HG03196 (cell line): Measurements from ENCODE around the gene TKTL1.
"Not testable (repeated sequence)": the region's sequence is repeated elsewhere in the genome, so short reads cannot be mapped to it uniquely, and the experiment has no call there.

Source experiments
- ATAC-seq: cut with Tn5 transposase; IDR thresholded peaks from one replicate; pipeline ENCODE4 v1.9.1; 2021; ENCODE audit not compliant: unreplicated experiment

TKTL1 gene, protein sequence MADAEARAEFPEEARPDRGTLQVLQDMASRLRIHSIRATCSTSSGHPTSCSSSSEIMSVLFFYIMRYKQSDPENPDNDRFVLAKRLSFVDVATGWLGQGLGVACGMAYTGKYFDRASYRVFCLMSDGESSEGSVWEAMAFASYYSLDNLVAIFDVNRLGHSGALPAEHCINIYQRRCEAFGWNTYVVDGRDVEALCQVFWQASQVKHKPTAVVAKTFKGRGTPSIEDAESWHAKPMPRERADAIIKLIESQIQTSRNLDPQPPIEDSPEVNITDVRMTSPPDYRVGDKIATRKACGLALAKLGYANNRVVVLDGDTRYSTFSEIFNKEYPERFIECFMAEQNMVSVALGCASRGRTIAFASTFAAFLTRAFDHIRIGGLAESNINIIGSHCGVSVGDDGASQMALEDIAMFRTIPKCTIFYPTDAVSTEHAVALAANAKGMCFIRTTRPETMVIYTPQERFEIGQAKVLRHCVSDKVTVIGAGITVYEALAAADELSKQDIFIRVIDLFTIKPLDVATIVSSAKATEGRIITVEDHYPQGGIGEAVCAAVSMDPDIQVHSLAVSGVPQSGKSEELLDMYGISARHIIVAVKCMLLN

DNA sequence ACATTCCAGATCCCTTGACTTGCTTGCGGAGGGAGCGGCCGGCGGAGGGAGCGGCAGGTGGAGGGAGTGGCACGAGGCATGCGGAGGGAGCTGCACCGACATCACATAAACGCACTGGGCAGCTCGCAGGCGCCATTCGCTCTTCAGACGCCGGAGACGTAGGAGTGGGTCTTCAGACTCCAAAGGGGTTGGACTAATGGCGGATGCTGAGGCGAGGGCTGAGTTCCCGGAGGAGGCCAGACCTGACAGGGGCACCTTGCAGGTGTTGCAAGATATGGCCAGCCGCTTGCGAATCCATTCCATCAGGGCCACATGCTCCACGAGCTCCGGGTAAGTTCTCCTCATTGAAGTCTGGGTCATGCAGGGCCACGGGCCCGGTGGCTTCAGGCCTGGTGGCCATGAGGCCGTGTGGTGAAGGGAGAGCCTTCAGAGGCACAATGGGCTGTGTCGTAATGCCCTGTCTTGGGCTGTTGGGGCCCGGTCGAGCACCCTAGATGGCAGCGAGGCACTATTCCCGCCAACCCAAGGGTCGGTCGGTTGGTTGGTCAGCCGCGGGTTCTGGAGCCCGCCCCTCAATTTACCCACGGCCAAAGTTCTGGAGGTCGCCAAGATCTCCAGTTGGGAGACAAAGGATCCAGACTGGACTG is at the start of gene TKTL1:
Gene TKTL1, plus strand, starts transcription at position 132 of the 647 bp plus-strand sequence. Its CDS starts 65 bp downstream, at position 197.
- ATAC-seq: no peak

DNA sequence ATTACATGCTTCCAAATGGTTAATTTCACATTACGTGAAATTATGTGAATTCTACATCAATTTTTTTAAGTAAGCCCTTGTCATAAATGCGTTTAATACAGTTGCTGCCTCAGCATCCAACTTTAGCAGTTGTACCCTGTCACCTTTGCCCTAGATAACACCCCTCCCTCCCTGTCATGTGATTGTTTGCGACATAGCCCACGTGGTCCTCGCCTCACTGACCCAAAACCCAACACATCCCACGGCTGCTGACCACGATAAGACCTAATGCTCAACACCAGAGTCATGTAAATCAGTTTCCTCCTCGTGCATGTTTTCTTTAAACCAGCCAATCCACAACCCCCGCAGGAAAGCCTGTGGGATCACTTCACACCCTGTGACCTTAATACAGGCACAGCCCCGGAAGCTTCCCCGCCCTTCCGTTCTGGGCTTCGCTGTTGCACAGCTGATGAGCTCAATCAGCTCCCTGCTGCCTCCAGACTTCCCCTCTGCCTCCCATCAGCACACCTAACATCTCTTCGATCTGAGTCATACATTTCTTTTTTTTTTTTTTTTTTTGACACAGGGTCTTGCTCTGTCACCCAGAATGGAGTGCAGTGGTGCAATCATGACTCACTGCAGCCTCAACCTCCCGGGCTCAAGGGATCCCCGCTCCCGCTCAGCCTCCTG is 48.1 kb upstream of the TKTL1 start:
- ATAC-seq: not testable (repeated sequence)

DNA sequence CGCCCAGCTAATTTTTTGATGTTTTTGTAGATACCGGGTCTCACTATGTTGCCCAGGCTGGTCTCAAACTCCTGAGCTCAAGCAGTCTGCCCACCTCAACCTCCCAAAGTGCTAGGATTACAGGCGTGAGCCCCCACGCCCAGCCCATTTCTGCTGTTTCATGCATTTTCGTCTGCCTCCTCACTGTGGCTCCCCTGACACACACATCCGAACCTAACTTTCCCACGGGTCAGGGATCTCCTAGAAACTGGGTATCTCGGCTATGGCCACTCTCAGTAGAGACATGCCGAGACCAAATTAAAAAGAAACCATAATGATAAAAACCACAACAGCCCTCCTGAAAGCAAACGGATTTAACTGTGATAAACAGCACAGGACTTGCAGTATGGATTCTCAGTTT is 47.5 kb upstream of the TKTL1 start:
- ATAC-seq: not testable (repeated sequence)

DNA sequence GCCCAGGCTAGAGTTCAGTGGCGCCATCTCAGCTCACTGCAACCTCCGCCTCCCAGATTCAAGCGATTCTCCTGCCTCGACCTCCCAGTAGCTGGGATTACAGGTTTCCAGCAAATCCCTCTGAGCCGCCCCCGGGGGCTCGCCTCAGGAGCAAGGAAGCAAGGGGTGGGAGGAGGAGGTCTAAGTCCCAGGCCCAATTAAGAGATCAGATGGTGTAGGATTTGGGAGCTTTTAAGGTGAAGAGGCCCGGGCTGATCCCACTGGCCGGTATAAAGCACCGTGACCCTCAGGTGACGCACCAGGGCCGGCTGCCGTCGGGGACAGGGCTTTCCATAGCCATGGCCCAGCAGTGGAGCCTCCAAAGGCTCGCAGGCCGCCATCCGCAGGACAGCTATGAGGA is 38.3 kb upstream of the TKTL1 start, which contains the start of gene OPN1MW3:
Gene OPN1MW3, plus strand, starts transcription at position 301 of the 400 bp plus-strand sequence. Its CDS starts 38 bp downstream, at position 339.
- ATAC-seq: not testable (repeated sequence)

DNA sequence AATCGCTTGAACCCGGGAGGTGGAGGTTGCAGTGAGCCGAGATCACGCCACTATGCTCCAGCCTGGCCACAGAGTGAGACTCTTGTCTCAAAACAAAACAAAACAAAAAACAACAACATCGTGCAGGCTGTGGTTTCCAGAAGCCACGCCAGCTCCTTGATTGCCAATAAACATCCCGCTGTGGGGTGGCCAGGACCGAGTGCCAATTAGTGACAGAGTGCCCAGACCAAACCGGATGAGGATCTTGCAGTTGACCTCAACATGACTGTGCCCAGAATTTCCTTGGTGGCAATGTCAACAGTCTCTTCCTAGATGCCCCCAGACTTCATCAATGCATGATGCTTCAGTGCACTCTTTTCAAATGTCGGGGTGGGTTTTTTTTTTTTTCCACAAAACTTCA is 36.9 kb upstream of the TKTL1 start:
- ATAC-seq: not testable (repeated sequence)

DNA sequence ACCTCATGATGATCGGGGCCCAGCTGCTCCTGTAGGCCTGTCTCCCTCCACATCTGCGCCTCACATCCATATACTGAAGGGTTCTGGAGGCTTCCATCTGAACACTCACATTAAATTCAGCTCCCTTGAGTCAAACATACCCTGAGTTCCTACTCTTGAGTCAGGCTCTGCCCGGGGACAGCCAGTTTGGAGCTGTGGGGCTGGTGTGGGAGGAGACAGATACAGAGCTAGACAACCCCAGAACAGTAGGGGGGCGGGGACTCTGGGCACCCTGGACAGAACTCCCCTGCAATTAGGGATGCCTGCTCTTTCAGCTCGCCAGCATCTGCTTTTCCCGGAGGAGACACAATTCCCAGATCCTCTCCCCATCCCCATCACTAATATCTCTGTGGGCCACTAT is 32.5 kb upstream of the TKTL1 start:
- ATAC-seq: not testable (repeated sequence)

DNA sequence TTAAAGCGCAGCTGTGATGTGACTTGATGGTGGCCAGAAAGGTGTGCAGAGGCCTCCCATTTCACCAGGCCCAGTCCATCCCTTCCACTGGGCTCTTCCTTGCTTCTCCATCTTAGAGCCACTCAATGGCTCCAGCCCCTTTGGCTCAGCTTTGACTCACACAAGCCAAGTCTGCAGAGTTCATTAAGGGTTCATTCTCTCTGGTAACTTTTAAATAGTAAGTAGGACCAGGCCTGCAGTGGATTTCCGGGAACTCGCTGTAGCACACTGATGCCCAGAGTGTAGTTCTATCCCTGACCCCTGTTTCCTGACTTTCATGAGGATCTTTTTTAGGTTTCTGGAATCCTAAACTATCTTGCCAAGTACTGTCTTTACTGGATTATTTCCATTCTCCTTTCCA is 26.4 kb upstream of the TKTL1 start:
- not testable (repeated sequence) for ATAC-seq

DNA sequence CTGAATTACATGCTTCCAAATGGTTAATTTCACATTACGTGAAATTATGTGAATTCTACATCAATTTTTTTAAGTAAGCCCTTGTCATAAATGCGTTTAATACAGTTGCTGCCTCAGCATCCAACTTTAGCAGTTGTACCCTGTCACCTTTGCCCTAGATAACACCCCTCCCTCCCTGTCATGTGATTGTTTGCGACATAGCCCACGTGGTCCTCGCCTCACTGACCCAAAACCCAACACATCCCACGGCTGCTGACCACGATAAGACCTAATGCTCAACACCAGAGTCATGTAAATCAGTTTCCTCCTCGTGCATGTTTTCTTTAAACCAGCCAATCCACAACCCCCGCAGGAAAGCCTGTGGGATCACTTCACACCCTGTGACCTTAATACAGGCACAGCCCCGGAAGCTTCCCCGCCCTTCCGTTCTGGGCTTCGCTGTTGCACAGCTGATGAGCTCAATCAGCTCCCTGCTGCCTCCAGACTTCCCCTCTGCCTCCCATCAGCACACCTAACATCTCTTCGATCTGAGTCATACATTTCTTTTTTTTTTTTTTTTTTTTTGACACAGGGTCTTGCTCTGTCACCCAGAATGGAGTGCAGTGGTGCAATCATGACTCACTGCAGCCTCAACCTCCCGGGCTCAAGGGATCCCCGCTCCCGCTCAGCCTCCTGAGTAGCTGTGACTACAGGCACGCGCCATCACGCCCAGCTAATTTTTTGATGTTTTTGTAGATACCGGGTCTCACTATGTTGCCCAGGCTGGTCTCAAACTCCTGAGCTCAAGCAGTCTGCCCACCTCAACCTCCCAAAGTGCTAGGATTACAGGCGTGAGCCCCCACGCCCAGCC is 10.9 kb upstream of the TKTL1 start:
- ATAC-seq: not testable (repeated sequence)

DNA sequence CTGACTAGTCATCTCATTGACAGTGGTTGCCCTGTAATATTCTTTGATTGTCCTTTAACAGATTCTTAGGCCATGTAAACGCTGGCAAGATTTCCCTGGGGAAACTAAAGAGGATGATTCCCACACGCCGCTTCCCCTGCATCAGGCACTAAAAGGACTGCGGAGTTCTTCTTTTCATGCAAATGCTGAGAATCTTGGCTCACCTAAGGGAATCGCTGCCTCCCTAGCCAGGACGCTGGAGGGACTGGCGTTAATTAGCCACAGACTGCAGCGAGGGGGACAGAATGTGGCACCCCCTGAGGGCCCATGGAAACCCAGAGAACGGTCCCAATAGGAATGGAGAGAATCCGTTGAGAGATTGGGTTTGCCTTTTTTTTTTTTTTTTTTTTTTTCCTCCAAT is 9.2 kb upstream of the TKTL1 start:
- ATAC-seq: not testable (repeated sequence)

DNA sequence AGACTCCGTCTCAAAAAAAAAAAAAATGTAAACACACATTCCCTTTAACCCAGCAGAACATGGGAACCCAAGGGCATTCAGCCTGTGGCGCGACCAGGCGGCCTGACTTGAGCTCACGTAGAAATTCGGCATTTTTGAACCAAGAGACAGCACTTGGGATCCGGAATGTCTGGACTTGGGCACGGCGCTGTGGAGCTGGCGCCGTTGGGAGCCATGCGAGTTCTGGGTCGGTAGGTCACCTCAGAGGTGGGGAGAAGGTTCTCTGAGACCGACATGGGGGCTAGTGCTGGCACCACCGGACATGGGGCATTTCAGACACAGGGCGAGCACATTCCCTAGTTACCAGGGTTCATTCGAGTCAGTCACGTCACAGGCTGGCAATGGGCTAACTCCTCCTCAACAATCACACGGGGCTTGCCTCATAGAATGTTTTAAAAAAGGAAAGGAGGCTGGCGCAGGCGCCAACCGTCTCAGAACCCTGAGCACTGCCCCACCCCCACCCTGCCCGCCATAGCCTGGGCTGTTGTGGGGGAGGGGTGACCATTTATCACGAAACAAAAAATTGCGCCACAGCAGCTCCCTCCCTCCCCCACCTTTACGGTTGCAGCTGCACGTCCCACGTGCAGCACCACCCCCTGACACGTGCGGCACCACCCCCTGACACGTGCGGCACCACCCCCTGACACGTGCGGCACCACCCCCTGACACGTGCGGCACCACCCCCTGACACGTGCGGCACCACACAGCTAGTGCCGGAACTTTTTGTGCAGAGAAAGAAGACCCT is 612 bp upstream of the TKTL1 start, which contains the start of gene TEX28:
Gene TEX28, minus strand, starts transcription at position 334 of the 784 bp plus-strand sequence. CDS start 3,007 bp downstream, outside the sequence.
- no peak for ATAC-seq

DNA sequence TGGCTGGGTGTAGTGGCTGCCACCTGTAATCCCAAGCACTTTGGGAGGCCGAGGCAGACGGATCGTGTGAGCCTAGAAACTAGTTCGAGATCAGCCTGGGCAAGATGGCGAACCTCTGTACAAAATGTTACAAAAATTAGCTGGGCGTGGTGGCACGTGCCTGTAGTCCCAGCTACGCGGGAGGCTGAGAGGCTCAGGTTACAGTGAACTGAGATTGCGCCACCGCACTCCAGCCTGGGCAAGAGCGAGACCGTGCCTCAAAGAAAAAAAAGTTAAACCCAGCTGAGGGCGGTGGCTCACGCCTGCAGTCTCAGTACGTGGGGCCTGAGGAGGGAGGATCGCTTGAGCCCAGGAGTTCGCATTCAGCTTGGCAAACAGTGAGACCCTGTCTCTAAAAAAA is 1.1 kb downstream of the TKTL1 start:
- ATAC-seq: no peak

DNA sequence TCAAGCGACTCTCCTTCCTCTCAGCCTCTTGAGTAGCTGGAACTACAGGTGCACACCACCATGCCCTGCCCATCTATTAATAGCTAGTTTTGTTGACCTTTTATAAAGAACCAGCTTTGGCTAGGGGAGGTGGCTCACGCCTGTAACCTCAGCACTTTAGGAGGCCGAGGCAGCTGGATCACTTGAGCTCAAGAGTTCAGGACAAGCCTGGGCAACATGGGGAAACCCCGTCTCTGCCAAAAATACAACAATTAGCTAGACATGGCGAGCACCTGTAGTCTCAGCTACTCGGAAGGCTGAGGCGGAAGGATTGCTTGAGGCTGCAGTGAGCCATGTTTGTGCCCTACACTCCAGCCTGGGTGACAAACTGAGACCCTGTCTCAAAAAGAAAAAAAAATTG is 2.7 kb downstream of the TKTL1 start:
- no peak for ATAC-seq

DNA sequence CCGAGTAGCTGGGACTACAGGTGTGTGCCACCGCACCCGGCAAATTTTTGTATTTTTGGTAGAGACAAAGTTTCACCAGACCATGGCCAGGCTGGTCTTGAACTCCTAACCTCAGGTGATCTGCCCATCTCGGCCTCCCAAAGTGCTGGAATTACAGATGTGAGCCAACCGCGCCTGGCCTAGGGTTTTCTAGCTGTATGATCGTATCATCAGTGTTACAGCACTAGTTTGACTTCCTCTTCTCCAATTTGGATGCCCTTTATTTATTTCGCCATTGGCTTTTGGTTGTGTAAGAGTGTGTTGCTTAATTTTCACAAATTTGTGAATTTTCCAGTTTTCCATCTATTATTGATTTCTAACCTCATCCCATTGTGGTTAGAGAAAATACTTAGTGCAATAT is 5.2 kb downstream of the TKTL1 start:
- ATAC-seq: no peak

DNA sequence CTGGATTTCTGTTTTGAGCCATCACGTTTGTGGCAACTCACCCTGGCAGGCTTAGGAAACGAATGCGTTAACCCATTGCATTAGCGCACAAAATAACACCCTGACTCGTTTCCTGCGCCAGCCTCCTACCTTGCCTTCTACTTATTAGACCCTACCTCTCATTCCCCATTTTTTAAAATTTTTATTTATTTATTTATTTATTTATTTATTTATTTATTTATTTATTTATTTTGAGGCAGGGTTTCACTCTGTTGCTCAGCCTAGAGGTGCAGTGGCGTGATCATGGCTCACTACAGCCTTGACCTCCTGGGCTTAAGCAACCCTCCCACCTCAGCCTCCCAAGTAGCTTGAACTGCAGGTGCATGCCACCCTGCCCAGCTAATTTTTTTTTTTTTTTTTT is 7.4 kb downstream of the TKTL1 start:
- ATAC-seq: not testable (repeated sequence)

DNA sequence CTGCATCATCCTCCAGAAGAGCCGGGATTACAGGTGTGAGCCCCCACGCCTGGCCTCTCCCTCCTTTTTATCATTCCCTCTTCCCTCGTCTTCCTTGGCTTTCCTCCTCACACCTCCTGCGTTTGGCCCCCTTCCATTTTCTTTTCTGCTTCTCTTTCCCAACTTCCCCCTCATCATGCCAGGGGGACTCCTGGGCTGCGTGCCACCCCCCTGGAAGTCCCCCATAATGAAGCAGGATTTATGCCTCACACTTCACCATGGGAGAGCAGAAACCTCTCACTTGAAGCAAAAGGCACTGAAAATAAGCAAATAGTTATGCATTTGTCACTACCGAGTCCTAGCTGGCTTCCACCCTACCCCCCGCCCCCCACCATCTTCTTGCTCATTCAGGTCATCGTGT is 7.9 kb downstream of the TKTL1 start:
- ATAC-seq: no peak

DNA sequence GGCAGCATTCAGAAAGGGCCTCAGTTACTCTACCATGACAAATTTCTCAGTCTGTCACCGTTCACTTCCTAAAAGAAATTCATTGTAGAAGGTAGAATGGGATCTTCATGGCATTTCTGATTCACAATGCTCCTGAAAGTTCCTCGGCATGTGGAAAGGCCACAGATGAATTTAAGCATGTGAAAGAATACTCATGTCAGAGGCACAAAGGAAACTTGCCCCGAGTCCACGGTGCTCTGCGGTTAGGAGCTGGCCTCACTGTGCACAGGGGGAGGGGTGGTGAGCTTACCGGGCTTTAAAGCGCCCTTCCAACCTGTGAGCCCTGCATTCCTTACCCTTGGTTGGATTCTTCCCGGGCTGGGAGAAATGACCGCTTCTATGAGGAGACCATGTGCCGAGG is 9.3 kb downstream of the TKTL1 start:
- no peak for ATAC-seq

DNA sequence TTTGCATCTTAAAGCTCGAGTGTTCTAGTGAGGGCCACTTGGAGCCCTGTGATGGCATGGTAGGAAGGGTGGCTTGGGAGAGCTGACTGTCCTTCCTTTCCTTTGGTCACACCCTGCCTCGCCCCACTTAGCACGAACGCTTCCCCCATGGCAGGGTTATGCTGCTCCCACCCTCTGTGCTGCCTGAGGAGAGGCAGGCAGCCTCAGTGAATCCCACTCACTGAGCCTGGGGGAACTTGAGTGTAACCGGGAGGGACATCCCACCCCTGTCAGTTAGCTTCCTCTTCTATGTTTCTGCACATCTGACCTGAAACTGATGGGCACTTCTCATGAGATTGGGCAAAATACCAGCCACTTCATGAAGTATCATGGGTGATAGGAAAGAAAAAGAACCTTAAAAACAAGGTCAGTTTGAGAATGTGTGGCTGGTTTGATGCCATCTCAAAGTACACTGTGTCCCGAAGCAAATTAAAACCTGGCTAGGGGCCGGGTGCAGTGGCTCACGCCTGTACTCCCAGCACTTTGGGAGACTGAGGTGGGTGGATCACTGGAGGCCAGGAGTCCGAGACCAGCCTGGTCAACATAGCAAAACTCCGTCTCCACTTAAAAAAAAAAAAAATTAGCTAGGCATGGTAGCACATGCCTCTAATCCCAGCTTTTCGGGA is 10.1 kb downstream of the TKTL1 start:
- ATAC-seq: no peak

DNA sequence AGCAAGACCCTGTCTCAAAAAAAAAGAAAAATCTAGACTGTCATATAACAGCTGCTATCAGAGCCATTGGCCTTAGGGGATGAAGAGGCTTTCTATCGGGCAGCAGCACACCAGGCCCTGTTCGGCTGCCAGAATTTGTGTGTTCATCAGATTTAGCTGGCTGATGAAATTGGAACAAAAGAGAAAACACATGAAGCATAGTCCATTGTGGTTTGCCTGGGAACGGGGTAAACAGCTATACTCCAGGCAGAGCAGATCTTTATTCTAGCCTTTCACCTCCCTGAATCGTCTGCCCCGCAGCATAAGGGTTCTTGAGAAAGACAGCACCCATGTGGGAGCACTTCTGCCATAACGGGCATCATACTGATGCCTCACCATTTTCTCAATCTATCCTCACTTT is 11.6 kb downstream of the TKTL1 start:
- no peak for ATAC-seq
